Activated naive CD4-positive, alpha-beta T cell treated with anti-CD3 and anti-CD28 coated beads, Interleukin-2, amount 50 U/mL, for 16 hours (primary cell): ENCODE measurements around the gene INTS3.

Experiments
- DNase-seq: peaks from one replicate; pipeline ENCODE4 v3.0.0-alpha.2; 2020

Gene INTS3

DNA sequence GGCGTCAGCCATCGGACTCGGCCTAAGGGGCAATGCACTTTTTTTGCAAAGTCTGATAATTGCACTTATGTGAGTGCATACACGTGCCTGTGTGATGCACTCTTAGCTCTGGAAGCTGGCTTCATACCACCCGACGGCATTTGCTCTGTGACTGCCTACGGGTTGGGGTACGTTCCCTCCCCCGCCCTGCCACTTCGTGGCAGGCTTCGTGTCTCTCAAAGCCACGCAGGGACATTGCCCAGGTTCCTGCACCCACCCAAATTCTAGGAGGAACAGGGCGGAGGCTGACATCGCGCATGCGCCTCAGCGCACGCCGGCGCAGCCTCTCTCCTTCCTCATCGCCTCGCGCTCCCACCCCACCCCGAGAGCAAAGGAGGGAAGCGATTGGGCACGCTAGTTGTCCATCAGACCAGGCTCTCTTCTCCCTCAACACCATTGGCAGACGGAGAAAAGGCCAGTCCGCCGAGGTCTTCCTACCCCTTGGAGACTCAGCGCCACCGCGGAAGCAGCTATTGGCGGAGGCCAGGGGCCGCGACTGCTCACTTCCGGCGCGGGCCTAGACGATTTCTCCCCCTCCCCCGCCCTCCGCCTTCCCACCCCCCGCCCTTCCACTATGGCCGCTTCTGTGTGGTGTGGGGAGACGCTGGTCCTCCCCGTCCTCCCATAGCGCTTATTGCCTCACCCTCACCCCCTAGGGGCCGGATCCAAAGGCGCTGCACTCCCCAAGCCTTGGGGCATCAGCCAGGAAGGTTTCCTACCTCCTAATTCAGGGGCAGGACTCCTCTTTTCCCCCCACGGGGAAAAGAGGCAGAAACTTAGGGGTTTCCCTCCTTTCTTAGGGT lies at the start of gene INTS3:
INTS3 (plus strand) TSS at position 588 of the 842 bp plus-strand sequence. CDS start 585 bp downstream, outside the sequence.
- peak; percentile 99 for DNase-seq

DNA sequence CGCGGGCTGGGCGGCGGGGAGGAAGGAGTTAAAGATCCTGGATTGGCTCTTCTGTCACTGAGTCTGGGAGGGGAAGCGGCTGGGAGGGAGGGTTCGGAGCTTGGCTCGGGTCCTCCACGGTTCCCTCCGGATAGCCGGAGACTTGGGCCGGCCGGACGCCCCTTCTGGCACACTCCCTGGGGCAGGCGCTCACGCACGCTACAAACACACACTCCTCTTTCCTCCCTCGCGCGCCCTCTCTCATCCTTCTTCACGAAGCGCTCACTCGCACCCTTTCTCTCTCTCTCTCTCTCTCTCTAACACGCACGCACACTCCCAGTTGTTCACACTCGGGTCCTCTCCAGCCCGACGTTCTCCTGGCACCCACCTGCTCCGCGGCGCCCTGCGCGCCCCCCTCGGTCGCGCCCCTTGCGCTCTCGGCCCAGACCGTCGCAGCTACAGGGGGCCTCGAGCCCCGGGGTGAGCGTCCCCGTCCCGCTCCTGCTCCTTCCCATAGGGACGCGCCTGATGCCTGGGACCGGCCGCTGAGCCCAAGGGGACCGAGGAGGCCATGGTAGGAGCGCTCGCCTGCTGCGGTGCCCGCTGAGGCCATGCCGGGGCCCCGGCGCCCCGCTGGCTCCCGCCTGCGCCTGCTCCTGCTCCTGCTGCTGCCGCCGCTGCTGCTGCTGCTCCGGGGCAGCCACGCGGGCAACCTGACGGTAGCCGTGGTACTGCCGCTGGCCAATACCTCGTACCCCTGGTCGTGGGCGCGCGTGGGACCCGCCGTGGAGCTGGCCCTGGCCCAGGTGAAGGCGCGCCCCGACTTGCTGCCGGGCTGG lies 49.1 kb upstream of the INTS3 start, which contains the start of gene NPR1:
NPR1 (plus strand) TSS at position 170 of the 818 bp plus-strand sequence; CDS start at position 591, 421 bp downstream.
- DNase-seq: peak; percentile 37

DNA sequence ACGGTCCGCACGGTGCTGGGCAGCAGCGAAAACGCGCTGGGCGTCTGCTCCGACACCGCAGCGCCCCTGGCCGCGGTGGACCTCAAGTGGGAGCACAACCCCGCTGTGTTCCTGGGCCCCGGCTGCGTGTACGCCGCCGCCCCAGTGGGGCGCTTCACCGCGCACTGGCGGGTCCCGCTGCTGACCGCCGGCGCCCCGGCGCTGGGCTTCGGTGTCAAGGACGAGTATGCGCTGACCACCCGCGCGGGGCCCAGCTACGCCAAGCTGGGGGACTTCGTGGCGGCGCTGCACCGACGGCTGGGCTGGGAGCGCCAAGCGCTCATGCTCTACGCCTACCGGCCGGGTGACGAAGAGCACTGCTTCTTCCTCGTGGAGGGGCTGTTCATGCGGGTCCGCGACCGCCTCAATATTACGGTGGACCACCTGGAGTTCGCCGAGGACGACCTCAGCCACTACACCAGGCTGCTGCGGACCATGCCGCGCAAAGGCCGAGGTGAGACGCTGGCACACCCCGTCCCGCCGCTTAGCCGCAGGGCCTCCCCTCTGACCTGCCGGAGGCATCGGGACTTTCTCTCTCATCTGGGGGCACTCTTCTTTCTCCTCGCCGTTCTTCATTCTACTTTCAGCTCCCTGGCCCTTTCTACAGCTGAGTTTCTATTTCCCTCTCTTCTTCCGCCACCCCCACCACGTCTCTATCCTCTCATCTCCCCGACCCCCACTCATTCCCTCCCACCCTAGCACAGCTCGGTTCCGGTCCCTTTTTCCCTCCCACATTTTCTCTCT lies 48.3 kb upstream of the INTS3 start:
- peak; percentile 48 for DNase-seq

- DNase-seq: no peak
Measured at GRCh38 chr1:153680120-153680403, 47.8 kb upstream of the INTS3 start.

GRCh38 chr1:153682730-153683129 lies 45.1 kb upstream of the INTS3 start:
- no peak for DNase-seq

DNA sequence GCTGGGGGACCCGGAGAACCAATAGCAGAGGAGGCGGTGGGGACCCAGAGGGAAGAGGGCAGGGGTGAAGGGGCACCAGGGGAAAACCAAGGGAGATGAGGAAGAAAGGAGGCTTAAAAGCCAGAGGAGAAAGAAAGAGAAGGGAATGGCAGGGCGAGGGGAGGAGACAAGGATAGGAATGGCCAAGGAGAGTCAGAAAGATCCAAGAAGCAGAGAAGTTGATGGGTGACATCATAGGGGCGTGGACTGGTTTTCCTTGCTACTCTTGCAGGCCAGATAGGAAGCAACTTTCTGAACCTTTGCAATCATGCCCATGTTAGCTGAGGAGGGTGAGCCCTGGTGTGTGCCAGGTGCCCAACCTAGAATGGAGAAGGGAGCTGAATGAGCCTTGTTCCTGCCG lies 44.0 kb upstream of the INTS3 start:
- DNase-seq: no peak

DNA sequence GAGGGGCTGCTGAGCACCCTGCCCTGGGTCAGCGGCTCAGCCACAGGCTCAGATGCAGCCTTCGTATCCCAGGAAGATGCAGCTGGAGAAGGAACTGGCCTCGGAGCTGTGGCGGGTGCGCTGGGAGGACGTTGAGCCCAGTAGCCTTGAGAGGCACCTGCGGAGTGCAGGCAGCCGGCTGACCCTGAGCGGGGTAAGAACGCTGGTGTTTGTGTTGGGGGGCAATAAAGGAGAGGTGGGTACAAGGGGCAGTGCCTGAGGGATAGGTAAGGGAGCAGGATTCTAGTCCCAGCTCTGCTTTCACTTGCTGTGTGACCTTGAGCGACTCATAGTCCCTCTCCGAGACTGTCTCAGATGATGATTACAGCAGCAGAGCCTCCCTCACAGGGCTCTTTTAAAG lies 43.0 kb upstream of the INTS3 start:
- DNase-seq: no peak

DNA sequence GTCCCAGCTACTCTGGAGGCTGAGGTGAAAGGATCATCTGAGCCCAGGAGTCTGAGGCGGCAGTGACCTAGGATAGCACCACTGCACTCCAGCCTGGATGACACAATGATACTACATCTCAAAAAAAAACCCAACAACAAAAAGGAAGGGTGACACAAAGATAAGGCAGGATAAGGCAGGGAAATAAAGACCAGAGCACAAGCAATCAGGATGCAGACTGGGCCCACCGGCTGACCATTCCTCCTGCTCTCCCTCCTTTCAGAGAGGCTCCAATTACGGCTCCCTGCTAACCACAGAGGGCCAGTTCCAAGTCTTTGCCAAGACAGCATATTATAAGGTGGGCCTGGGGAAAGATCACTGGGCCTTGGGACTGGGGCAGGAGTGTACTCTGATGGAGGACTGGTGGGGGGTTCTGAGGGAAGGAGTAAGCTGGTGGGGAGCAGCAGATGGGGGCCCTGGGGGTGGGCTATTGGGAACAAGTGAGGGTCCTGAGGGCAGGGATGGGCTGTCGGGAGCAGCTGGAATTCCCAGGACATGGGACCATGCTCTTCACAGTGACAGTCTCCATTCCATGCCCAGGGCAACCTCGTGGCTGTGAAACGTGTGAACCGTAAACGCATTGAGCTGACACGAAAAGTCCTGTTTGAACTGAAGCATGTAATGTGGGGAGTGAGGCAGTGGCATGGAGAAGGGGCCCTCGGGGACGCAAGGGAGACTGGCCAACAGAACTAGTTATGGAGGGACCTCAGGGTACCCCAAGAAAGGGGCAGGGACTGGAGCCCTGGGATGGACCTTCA lies 42.1 kb upstream of the INTS3 start:
- no peak for DNase-seq

DNA sequence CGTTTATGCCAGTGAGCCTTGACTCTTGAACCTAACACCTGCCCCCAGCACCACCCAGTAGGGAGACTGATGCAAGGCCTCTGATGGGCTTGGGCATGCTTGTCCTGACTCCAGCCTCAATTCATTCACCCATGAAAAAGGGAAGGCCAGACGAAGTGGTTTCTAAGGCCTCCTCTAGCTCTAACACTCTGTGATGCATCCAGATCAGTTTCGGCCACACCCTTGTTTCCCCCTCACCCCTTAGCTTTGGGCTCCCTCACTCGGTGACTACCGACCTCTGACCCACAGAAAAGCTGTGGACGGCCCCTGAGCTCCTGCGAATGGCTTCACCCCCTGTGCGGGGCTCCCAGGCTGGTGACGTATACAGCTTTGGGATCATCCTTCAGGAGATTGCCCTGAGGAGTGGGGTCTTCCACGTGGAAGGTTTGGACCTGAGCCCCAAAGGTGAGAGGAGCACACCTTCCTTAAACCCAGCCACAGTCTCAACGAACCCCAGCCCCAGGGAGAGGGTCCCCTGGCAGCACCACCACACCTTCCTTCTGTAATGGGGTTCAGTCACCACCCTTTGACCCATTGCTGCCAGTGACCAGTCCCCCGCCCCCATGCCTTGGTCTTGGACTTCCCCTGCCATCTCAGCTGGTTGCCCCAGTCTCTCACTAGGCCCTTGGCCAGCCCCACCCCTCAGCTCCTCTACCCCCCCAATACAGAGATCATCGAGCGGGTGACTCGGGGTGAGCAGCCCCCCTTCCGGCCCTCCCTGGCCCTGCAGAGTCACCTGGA lies 40.3 kb upstream of the INTS3 start:
- no peak for DNase-seq

DNA sequence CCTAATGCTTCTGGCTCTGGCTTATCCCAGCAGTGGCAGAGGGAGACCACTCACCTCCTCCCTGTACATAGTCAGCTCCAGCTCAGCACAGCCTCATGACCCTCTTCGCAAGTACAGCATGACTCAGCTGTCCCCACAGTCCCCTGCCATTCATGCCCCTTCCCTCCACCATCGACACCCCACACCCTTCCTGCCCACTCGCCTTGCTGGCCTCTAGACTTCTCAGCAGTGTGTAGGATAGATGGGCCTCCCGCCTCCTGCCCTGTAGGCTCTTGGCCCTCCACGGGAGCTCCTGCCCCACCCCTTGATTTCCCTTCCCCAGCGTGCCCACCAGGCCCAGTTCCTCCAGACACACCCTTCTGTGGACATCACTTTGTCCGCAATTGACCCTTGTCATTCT lies 39.6 kb upstream of the INTS3 start:
- no peak for DNase-seq

DNA sequence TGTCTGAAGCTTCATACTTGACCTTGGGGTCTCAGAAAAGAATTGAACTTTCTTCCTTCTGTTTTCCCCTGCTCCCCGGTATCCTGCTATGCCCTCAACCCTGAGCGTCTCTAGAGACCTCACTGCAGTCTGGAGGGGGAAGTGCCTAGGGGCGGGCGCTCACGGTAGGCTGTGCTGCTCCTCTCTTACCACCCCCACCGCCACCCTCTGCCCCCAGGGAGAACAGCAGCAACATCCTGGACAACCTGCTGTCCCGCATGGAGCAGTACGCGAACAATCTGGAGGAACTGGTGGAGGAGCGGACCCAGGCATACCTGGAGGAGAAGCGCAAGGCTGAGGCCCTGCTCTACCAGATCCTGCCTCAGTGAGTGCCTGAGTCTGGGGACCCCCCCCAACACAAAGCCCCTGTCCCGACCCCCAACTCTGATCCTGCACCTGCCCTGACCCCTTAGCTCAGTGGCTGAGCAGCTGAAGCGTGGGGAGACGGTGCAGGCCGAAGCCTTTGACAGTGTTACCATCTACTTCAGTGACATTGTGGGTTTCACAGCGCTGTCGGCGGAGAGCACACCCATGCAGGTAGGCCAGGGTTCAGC lies 39.0 kb upstream of the INTS3 start:
- DNase-seq: no peak

DNA sequence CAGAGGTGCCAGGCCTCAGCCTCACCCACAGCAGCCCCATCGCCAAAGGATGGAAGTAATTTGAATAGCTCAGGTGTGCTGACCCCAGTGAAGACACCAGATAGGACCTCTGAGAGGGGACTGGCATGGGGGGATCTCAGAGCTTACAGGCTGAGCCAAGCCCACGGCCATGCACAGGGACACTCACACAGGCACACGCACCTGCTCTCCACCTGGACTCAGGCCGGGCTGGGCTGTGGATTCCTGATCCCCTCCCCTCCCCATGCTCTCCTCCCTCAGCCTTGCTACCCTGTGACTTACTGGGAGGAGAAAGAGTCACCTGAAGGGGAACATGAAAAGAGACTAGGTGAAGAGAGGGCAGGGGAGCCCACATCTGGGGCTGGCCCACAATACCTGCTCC lies 34.4 kb upstream of the INTS3 start:
- DNase-seq: no peak

DNA sequence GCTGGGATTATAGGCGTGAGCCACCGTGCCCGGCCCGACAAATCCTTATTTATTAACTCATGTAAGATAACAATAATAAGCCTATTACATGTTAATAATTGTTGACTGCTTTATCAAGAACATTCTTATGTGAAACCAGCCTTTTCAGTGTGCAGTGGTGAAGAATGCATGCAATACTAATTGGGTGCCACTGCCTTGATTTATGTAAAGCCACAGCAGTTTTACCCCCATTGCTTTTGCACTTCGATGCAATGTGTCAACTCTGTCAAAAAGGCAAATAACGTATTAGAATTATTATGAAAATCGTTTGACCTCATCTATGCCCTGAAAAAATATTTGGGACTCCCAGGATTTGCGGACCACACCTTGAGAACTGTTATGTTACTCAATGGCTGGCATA lies 31.1 kb upstream of the INTS3 start:
- no peak for DNase-seq

- DNase-seq: no peak
Measured at GRCh38 chr1:153697191-153698019, 30.4 kb upstream of the INTS3 start.

DNA sequence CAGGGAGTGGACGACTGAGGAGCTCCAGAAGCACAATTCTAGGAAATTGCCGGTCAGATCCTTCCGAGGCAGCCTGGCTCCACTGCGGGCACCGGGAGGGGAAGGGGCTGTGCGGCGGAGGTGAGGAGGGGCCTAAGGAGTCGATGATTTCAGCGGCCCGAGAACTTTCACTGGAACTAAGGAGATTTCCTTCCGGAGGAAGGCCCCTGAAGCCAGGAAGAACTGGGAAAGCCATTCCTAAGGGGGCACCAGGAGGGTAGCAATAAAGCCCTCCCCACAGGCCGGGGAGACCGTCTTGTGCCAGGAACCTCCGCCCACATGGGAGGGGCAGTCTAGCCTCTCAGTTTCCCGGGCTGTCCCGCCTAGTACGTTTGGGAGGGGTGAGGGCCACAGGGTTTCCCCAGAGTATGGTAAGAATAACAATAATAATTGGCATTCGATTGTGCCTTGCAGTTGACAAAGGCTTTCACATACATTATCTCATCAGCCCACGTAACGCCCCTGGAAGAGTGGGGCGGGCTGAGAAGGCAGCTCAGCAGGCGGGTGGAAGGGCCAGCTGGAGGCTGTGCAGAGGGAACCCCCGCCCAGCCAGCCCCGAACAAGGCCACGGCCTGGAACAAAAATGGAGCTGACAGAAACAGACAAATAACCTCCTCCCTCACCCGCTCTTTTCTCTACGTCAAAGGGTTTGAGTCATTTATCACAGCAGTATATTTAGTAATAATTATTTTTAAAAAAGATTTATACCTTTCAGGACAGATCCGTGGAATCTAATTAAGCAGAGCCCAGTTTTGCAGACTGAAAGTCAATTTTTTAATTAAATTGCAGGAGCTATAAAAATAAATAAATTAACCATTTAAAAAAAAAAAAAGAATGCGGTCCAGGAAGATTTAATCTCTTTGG lies 29.6 kb upstream of the INTS3 start:
- DNase-seq: no peak

DNA sequence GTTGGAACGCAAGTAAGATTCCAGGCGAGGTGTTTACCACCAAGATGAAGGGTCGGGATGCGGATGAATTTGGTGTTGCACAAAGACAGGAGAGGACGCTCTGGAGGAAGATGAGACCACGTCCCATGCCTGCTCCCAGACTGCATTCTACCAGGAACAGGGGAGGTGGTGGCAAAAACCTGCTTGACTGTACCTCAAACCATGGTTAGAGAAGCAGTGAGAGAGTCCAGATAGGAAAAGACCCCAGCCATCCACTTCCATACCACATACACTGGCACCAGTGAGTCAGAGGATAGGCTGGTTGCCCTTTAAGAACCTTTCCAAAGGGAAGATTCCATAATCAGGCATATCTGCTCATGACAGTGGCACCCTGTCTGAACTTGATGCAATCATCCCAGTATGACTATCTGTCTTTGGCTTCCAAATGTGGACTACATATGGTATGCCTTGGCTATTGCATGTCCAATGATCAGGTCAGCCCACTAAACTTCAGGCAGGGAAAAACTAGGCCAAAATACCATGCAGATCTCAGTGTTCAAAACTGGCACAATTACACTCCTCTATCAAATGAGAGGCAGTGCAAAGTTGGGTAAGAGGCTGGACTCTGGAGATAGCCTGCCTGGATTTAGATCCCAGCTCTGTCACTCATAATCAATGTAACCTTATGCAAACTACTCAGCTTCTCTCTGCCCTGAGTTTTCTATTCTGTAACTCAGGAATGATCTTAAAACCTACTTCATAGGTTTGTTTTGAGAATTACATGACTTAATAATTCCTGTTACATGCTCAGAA lies 28.7 kb upstream of the INTS3 start:
- no peak for DNase-seq

GRCh38 chr1:153699768-153700167 lies 28.1 kb upstream of the INTS3 start:
- no peak for DNase-seq

DNA sequence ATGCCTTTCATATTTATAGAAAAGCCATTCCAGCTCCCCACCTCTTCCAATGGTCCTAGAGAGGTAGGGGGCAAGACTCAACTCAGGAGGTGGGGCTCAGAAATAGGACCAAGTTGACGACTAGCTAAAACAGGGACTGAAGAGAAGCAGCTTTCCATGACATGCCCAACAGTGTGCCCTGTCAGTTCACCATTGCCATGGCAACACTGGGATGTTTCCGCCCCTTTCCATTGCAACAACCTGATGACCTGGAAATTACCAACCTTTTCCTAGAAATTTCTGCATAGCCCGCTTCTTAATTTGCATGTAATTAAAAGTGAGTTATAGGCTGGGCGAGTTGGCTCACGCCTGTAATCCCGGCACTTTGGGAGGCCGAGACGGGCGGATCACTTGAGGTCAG lies 22.4 kb upstream of the INTS3 start:
- no peak for DNase-seq
